T-helper 1 cell (primary cell): ENCODE measurements around the gene MINAR2.

Experiments used
- DNase-seq, 5 donors: peaks; one replicate each; pipeline ENCODE4 v3.0.0-alpha.2; 2012 to 2020

The MINAR2 gene

GRCh38 chr5:129773376-129773775 is 25.5 kb downstream of the MINAR2 start:
- DNase-seq: no peak

- DNase-seq: no peak
Observed at GRCh38 chr5:129781594-129781993, 33.7 kb downstream of the MINAR2 start.

GRCh38 chr5:129803403-129803802 is 55.5 kb downstream of the MINAR2 start:
- DNase-seq: no peak

GRCh38 chr5:129804705-129805104 is 56.8 kb downstream of the MINAR2 start:
- DNase-seq: no peak

- no peak for DNase-seq
Observed at GRCh38 chr5:129807162-129807814, 59.4 kb downstream of the MINAR2 start.
